Stimulated activated CD8-positive, alpha-beta memory T cell treated with anti-CD3 and anti-CD28 coated beads, Interleukin-12 subunit alpha, Interleukin-12 subunit beta, amount 100 ng/mL, for 24 hours (primary cell): ENCODE data around the gene SND1.

Experiments used
- DNase-seq: peaks from one replicate; pipeline ENCODE4 v3.0.0-alpha.2; 2020; ENCODE audit errors: extremely low read depth

SND1 gene

GRCh38 chr7:127995156-127995880, 343.3 kb downstream of the SND1 start:
- no peak for DNase-seq

- no peak for DNase-seq
Measured at GRCh38 chr7:127995881-127996215, 343.9 kb downstream of the SND1 start.

- no peak for DNase-seq
Measured at GRCh38 chr7:127996253-127997071, 344.5 kb downstream of the SND1 start.

GRCh38 chr7:127997226-127997922, 345.4 kb downstream of the SND1 start:
- DNase-seq = no peak

GRCh38 chr7:127998671-127999070, 346.7 kb downstream of the SND1 start:
- no peak for DNase-seq

- DNase-seq = no peak
Measured at GRCh38 chr7:128000048-128000447, 348.1 kb downstream of the SND1 start.

GRCh38 chr7:128000854-128001265, 348.9 kb downstream of the SND1 start:
- no peak for DNase-seq

- no peak for DNase-seq
Measured at GRCh38 chr7:128003167-128003566, 351.2 kb downstream of the SND1 start.

GRCh38 chr7:128003787-128004186, 351.8 kb downstream of the SND1 start:
- no peak for DNase-seq

- no peak for DNase-seq
Measured at GRCh38 chr7:128004623-128005022, 352.6 kb downstream of the SND1 start.

GRCh38 chr7:128005117-128005516, 353.1 kb downstream of the SND1 start:
- no peak for DNase-seq

- DNase-seq = no peak
Measured at GRCh38 chr7:128005759-128006159, 353.8 kb downstream of the SND1 start.

GRCh38 chr7:128006550-128007302, 354.7 kb downstream of the SND1 start:
- DNase-seq = no peak

GRCh38 chr7:128007303-128007680, 355.3 kb downstream of the SND1 start:
- DNase-seq = no peak

- DNase-seq = no peak
Measured at GRCh38 chr7:128008141-128008540, 356.1 kb downstream of the SND1 start.

- no peak for DNase-seq
Measured at GRCh38 chr7:128008744-128009143, 356.8 kb downstream of the SND1 start.

- no peak for DNase-seq
Measured at GRCh38 chr7:128010391-128011127, 358.6 kb downstream of the SND1 start.

- no peak for DNase-seq
Measured at GRCh38 chr7:128011131-128011661, 359.2 kb downstream of the SND1 start.

GRCh38 chr7:128014811-128015210, 362.8 kb downstream of the SND1 start:
- DNase-seq = no peak

- no peak for DNase-seq
Measured at GRCh38 chr7:128017460-128017859, 365.5 kb downstream of the SND1 start.
